Measurements from ENCODE around the gene RNF13. TPM values are rescaled to one million over a fixed set of nuclear protein-coding genes. Genes with fewer than 3 reads are reported as not detected.

The RNF13 gene
- total RNA-seq, 1 donor from 2014 or later: 49.9 TPM

DNA sequence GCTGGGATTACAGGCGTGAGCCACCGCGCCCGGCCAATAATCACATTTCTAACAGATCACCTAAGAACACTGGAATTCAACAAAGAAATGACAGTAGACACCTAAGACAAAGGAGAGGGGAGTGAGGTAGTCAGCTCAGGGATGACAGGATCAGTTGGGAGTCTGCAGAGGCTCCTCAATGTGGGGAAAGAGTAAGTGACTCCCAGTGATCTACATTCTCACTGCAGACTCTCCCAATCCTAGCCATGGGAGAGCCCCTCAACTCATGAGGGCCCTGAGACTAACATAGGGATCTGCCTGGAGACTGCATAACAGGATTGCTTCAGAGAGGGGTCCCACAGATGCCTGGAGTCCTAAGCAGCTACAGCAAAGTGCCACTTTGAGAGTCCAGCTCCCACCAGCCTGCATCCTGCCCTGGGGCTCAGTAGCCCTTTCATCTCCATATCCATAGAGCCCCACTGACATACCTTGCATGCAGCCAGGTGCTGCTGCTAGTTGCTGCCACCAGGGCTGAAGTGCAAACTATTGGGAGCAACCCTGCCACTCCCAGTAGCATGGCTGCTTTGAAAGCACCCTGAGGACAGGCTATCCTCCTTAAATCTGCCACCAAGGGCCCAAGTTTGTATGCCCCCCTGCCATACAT is 179.5 kb downstream of the RNF13 start:
- Mint-ChIP-seq H3K9me3 (ENCODE audit: unreplicated experiment) (peaks cover 16% of the 10 kb centered on the region), H3K4me3 (ENCODE audit: unreplicated experiment) (no peak overlapping the region), H3K27me3 (ENCODE audit: low read depth, unreplicated experiment) (no peaks in the 10 kb centered on the region), H3K27ac (ENCODE audit: unreplicated experiment) (no peak overlapping the region), H3K4me1 (ENCODE audit: low read depth, unreplicated experiment) (no peaks in the 10 kb centered on the region), H3K36me3 (ENCODE audit: low read depth, unreplicated experiment) (peaks cover 4% of the 10 kb centered on the region)
- TF ChIP-seq EZH2 (IDR thresholded peaks at IDR 0.05; ENCODE audit: insufficient read depth, low read length): no peak
- TF ChIP-seq, protein P1, sequence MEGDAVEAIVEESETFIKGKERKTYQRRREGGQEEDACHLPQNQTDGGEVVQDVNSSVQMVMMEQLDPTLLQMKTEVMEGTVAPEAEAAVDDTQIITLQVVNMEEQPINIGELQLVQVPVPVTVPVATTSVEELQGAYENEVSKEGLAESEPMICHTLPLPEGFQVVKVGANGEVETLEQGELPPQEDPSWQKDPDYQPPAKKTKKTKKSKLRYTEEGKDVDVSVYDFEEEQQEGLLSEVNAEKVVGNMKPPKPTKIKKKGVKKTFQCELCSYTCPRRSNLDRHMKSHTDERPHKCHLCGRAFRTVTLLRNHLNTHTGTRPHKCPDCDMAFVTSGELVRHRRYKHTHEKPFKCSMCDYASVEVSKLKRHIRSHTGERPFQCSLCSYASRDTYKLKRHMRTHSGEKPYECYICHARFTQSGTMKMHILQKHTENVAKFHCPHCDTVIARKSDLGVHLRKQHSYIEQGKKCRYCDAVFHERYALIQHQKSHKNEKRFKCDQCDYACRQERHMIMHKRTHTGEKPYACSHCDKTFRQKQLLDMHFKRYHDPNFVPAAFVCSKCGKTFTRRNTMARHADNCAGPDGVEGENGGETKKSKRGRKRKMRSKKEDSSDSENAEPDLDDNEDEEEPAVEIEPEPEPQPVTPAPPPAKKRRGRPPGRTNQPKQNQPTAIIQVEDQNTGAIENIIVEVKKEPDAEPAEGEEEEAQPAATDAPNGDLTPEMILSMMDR (IDR thresholded peaks at IDR 0.05; ENCODE audit: insufficient read depth, low read depth, low read length): no peak
- Histone ChIP-seq H3K27me3 (ENCODE audit: insufficient read depth, low read length) (no peaks in the 10 kb centered on the region), H2AFZ (ENCODE audit: low read depth, low read length) (no peak overlapping the region), H3K4me1 (ENCODE audit: insufficient read depth, low read length) (no peaks in the 10 kb centered on the region), H3K4me2 (ENCODE audit: low read length) (no peak overlapping the region), H4K20me1 (ENCODE audit: insufficient read depth, low read length) (no peaks in the 10 kb centered on the region), H3K79me2 (ENCODE audit: insufficient read depth, low read length) (no peaks in the 10 kb centered on the region), H3K9me3 (ENCODE audit: insufficient read depth, low read depth, low read length) (no peaks in the 10 kb centered on the region), H3K36me3 (ENCODE audit: insufficient read depth, low read length) (no peaks in the 10 kb centered on the region), H3K9ac (ENCODE audit: low read length) (no peak overlapping the region), H3K27ac (ENCODE audit: low read depth, low read length) (no peak overlapping the region), H3K4me3 (ENCODE audit: insufficient read depth, low read depth, low read length) (no peak overlapping the region)
- FAIRE-seq (no peak), DNase-seq (ENCODE audit: low read depth) (no peak)

DNA sequence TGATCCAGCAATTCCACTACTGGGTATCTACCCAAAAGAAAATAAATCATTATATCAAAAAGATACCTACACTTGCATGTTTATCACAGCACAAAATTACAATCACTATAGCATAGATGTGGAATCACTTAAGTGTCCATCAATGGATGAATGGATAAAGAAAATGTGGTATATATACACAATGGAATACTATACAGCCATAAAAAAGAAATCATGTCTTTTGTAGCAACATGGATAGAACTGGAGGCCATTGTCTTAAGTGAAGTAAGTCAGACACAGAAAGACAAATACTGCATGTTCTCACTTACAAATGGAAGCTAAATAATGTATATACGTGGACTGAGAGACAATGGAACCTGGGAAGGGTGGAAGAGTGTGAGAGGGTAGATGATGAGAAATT is 185.9 kb downstream of the RNF13 start:
- peaks cover under 1% of the 10 kb centered on the region for H3K36me3 Mint-ChIP-seq (ENCODE audit: low read depth, unreplicated experiment)
- no peaks in the 10 kb centered on the region for H3K27me3 Mint-ChIP-seq (ENCODE audit: low read depth, unreplicated experiment)
- DNase-seq (ENCODE audit: low read depth): no peak
- no peak overlapping the region for H3K4me3 ChIP-seq (ENCODE audit: insufficient read depth, low read depth, low read length)
- no peak overlapping the region for H2AFZ ChIP-seq (ENCODE audit: low read depth, low read length)
- H3K27me3 ChIP-seq (ENCODE audit: insufficient read depth, low read length): no peaks in the 10 kb centered on the region
- H3K4me2 ChIP-seq (ENCODE audit: low read length): no peak overlapping the region
- H3K9me3 Mint-ChIP-seq (ENCODE audit: unreplicated experiment): peaks cover 9% of the 10 kb centered on the region
- H3K36me3 ChIP-seq (ENCODE audit: insufficient read depth, low read length): no peaks in the 10 kb centered on the region
- no peaks in the 10 kb centered on the region for H4K20me1 ChIP-seq (ENCODE audit: insufficient read depth, low read length)
- H3K27ac ChIP-seq (ENCODE audit: low read depth, low read length): no peak overlapping the region
- no peak for TF ChIP-seq EZH2 (IDR thresholded peaks at IDR 0.05; ENCODE audit: insufficient read depth, low read length)
- TF ChIP-seq, protein P1 (IDR thresholded peaks at IDR 0.05; ENCODE audit: insufficient read depth, low read depth, low read length): no peak
- peak; percentile 52 for FAIRE-seq
- H3K9ac ChIP-seq (ENCODE audit: low read length): no peak overlapping the region
- no peaks in the 10 kb centered on the region for H3K4me1 ChIP-seq (ENCODE audit: insufficient read depth, low read length)
- H3K9me3 ChIP-seq (ENCODE audit: insufficient read depth, low read depth, low read length): no peaks in the 10 kb centered on the region
- H3K27ac Mint-ChIP-seq (ENCODE audit: unreplicated experiment): no peak overlapping the region
- no peaks in the 10 kb centered on the region for H3K4me1 Mint-ChIP-seq (ENCODE audit: low read depth, unreplicated experiment)
- no peak overlapping the region for H3K4me3 Mint-ChIP-seq (ENCODE audit: unreplicated experiment)
- no peaks in the 10 kb centered on the region for H3K79me2 ChIP-seq (ENCODE audit: insufficient read depth, low read length)

DNA sequence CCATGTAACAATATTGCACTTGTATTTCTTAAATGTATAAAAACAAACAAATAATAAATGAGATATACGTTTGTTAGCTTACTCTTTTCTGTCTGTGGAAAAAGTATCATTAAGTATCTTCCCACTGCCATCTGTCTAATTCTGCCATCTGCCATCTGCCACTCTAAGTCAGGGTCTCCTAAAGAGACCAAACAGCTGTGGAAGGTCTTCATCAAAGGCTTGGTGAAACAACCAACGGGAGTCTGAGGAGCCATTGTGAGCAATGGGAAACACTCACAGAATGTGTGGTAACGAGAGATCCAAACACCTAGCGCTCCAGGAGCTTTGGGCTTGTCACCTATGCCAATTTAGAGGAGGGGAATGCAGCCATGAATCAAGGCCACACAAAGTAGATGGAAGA is 186.4 kb downstream of the RNF13 start:
- H3K79me2 ChIP-seq (ENCODE audit: insufficient read depth, low read length): no peaks in the 10 kb centered on the region
- H3K9ac ChIP-seq (ENCODE audit: low read length): no peak overlapping the region
- H3K27me3 Mint-ChIP-seq (ENCODE audit: low read depth, unreplicated experiment): no peaks in the 10 kb centered on the region
- H3K9me3 ChIP-seq (ENCODE audit: insufficient read depth, low read depth, low read length): no peaks in the 10 kb centered on the region
- DNase-seq (ENCODE audit: low read depth) (no peak), FAIRE-seq (no peak)
- no peak overlapping the region for H3K4me3 Mint-ChIP-seq (ENCODE audit: unreplicated experiment)
- no peak overlapping the region for H3K27ac ChIP-seq (ENCODE audit: low read depth, low read length)
- H3K4me1 Mint-ChIP-seq (ENCODE audit: low read depth, unreplicated experiment): no peaks in the 10 kb centered on the region
- H3K4me3 ChIP-seq (ENCODE audit: insufficient read depth, low read depth, low read length): no peak overlapping the region
- H4K20me1 ChIP-seq (ENCODE audit: insufficient read depth, low read length): no peaks in the 10 kb centered on the region
- no peak for TF ChIP-seq EZH2 (IDR thresholded peaks at IDR 0.05; ENCODE audit: insufficient read depth, low read length)
- TF ChIP-seq, protein P1 (IDR thresholded peaks at IDR 0.05; ENCODE audit: insufficient read depth, low read depth, low read length): no peak
- no peak overlapping the region for H2AFZ ChIP-seq (ENCODE audit: low read depth, low read length)
- no peaks in the 10 kb centered on the region for H3K4me1 ChIP-seq (ENCODE audit: insufficient read depth, low read length)
- H3K9me3 Mint-ChIP-seq (ENCODE audit: unreplicated experiment): peaks cover 7% of the 10 kb centered on the region
- H3K4me2 ChIP-seq (ENCODE audit: low read length): no peak overlapping the region
- H3K36me3 Mint-ChIP-seq (ENCODE audit: low read depth, unreplicated experiment): no peaks in the 10 kb centered on the region
- H3K36me3 ChIP-seq (ENCODE audit: insufficient read depth, low read length): no peaks in the 10 kb centered on the region
- H3K27ac Mint-ChIP-seq (ENCODE audit: unreplicated experiment): no peak overlapping the region
- H3K27me3 ChIP-seq (ENCODE audit: insufficient read depth, low read length): no peaks in the 10 kb centered on the region
